Epithelial cell of esophagus (primary cell): Measurements from ENCODE around the gene PILRB.
A peak's percentile ranks its signal among the peaks of the same experiment; 100 is the strongest.
"Not testable (repeated sequence)": the region's sequence is repeated elsewhere in the genome, so short reads cannot be mapped to it uniquely, and the experiment has no call there.

ENCODE experiments used
- DNase-seq: peaks from one replicate; pipeline ENCODE4 v3.0.0; 2010; ENCODE audit warnings: low read depth
- H3K4me3 ChIP-seq: 2 replicates; pipeline ENCODE4 v1.5.1; 2011; ENCODE audit warnings: mild to moderate bottlenecking, low read length, control low read depth
- TF ChIP-seq, protein P1 (sequence below): IDR thresholded peaks from 2 replicates; pipeline ENCODE4 v1.5.1; 2011; ENCODE audit warnings: low read depth, mild to moderate bottlenecking, low read length, control low read depth, inconsistent platforms; ENCODE audit not compliant: insufficient read depth; ENCODE audit errors: missing control alignments

The PILRB gene

DNA sequence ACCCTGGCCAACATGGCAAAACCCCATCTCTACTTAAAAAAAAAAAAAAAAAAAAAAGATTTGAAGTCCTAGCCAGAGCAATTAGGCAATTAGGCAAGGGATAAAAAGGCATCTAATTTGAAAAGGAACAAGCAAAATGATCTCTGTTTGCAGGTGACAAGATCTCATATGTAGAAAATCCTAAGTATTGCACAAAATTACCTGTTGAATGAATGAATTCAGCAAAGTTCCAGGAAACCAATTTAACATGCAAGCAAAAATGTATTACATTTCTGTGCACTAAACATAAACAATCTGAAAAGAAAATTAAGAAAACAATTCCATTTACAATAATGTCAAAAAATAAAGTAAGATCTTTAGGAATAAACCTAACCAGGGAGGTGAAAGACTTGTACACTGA, 5.2 kb downstream of the PILRB start:
- DNase-seq: no peak
- no peak overlapping the region for H3K4me3 ChIP-seq
- TF ChIP-seq, protein P1, sequence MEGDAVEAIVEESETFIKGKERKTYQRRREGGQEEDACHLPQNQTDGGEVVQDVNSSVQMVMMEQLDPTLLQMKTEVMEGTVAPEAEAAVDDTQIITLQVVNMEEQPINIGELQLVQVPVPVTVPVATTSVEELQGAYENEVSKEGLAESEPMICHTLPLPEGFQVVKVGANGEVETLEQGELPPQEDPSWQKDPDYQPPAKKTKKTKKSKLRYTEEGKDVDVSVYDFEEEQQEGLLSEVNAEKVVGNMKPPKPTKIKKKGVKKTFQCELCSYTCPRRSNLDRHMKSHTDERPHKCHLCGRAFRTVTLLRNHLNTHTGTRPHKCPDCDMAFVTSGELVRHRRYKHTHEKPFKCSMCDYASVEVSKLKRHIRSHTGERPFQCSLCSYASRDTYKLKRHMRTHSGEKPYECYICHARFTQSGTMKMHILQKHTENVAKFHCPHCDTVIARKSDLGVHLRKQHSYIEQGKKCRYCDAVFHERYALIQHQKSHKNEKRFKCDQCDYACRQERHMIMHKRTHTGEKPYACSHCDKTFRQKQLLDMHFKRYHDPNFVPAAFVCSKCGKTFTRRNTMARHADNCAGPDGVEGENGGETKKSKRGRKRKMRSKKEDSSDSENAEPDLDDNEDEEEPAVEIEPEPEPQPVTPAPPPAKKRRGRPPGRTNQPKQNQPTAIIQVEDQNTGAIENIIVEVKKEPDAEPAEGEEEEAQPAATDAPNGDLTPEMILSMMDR: no peak

DNA sequence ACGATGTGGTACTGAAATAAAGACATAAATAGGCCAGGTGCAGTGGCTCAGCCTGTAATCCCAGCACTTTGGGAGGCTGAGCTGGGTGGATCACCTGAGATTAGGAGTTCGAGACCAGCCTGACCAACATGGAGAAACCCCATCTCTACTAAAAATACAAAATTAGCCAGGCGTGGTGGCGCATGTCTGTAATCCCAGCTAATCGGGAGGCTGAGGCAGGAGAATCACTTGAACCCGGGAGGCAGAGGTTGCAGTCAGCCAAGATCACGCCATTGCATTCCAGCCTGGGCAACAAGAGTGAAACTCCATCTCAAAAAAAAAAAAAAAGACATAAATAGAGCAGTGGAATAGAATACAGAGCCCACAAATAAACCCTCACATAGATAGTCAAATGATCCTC, 5.9 kb downstream of the PILRB start:
- H3K4me3 ChIP-seq, DNase-seq: not testable (repeated sequence)

DNA sequence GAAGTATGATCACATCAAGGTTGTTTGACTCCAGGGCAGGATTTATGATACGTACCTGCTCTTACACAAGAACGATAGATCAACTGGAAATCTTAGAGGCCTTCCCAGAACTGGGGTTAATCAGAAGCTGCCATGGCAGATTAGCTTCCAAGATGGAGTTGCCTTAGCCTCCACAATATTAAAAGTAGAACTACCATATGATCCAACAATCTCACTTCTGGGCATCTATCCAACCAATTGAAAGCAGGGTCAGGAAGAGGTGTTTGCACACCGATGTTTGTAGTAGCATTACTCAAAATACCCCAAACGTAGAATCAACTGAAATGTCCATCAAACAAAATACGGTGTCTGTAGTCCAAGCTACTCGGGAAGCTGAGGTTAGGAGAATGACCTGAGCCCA, 6.6 kb downstream of the PILRB start:
- no peak for DNase-seq
- no peak overlapping the region for H3K4me3 ChIP-seq
- TF ChIP-seq, protein P1: no peak

DNA sequence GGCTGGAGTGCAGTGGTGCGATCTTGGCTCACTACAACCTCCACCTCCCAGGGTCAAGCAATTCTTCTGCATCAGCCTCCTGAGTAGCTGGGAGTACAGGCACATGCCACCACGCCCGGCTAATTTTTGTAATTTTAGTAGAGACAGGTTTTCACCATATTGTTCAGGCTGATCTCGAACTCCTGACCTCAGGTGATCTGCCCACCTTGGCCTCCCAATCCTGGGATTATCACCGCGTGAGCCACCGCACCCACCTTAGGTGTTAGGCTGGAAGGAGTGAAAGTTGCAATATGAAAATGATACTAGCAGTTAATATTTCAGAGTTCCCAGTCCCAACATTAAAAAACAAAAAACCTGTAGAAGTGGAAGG, 8.1 kb downstream of the PILRB start:
- not testable (repeated sequence) for DNase-seq

DNA sequence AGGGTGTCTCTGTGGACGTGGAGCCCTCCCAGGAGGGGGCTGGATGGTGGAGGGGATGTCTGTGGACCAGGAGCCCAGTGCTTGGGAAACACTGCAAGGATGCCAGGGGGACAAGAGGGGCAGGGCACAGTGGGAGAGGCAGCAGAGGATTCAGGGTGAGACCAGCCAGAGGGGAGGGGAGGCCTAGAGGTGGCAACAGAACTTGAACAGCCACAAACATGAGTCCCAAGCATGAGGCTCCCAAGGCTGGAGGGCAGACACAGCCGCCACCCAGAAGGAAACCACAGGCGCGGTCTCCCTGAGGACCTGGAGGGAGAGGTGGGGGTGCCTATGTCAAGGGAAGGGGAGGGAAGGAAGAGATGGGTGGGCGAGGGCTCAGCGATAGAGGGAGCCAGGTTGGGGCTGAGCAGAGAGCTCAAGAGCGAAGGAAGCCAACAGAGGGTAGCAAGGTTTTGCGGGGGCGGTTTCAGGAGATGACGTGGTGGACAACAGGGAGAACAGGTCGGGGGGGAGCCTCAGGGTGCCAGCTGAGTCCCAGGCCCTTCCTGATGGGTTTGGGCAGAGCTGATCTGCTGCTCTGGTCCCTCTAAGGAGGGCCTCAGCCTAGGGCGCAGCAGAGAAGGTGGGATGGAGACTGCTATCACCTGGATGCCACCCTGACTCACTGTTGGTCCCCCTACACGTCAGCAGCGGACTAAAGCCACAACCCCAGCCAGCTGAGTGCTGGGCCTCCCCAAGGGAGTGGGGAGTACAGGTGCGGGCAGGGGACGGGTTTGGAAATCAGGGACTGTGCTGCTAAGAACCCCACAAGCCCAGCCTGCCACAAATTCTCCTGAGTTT, 8.7 kb downstream of the PILRB start:
- DNase-seq: peak; percentile 45

More for the DNA sequence above, 8.1 kb downstream of the PILRB start:
- not testable (repeated sequence) for H3K4me3 ChIP-seq

DNA sequence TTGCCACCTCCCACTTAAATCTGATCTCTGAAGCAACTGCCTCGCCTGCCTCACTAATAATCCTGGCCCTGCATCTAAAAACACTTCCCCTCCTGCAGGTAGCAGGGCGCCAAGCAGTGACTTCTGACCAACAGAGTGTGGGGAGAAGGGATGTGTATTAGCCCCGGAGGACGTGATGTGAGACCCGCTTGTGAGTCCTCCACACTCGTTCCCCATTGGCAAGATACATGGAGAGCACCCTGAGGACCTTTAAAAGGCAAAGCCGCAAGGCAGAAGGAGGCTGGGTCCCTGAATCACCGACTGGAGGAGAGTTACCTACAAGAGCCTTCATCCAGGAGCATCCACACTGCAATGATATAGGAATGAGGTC, 9.3 kb downstream of the PILRB start:
- no peak for DNase-seq
- H3K4me3 ChIP-seq: no peak overlapping the region
- TF ChIP-seq, protein P1: no peak

More for the DNA sequence above, 8.7 kb downstream of the PILRB start:
- no peak overlapping the region for H3K4me3 ChIP-seq
- TF ChIP-seq, protein P1: no peak

DNA sequence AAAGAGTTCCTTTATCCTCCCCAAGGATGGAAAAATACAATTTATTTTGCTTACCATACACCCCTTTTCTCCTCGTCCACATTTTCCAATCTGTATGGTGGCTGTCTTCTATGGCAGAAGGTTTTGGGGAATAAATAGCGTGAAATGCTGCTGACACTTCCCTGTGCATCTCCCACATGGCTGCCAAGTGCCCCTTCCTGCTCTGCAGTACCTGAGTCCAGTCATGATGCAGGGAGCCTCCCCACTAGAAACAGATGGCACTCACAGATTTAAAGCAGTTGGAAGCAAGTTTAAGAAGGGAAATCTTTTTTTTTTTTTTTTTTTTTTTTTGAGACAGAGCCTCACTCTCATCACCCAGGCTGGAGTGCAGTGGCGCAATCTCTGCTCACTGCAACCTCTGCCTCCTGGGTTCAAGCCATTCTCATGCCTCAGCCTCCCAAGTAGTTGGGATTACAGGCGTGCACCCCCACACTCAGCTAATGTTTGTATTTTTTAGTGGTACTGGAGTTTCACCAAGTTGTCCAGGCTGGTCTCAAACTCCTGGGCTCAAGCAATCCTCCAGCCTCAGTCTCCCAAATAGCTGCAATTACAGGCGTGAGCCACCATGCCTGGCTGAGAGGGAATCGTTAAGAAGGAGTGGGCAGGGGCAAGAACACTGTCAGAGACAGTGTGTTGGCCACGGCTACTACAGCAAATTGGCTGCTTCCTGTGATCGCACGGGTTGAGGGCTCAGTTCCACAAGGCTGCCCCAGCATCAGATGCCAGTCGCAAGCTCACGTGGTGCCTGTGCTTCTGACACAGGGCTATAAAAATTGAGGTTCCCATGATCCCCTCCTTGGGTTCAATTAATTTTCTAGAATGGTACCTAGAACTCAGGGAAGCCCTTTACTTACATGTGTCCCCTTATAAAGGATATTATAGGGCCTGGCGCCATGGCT, 10.0 kb downstream of the PILRB start:
- no peak overlapping the region for H3K4me3 ChIP-seq
- TF ChIP-seq, protein P1: no peak
- DNase-seq: no peak
